A549 (cell line): ENCODE results near the gene PDE1C.

Source experiments
- BCL3 ChIP-seq: fragments of >200 bp; sonication (Bioruptor Twin); formaldehyde crosslinking; IDR thresholded peaks from 3 replicates; pipeline ENCODE4 v1.6.1; 2016
- CEBPB ChIP-seq, 2 experiments: fragments of >200 bp in 1 of 2; sonication (Bioruptor Twin) in 1 of 2; formaldehyde crosslinking in 1 of 2; IDR thresholded peaks; 2 replicates each; pipeline ENCODE4 v1.6.1; 2012 to 2016
- CHD2 ChIP-seq: fragments of 150-350 bp; IDR thresholded peaks from 2 replicates; pipeline ENCODE4 v1.6.1; 2014; ENCODE audit warnings: low read length; ENCODE audit not compliant: partially characterized antibody
- CTCF ChIP-seq: fragments of >200 bp; sonication (Bioruptor Twin); formaldehyde crosslinking; IDR thresholded peaks from 3 replicates; pipeline ENCODE4 v1.5.1; 2016
- EP300 ChIP-seq, 2 experiments: fragments of >200 bp; sonication (Bioruptor Twin); formaldehyde crosslinking; IDR thresholded peaks; 2 replicates in 1 of 2; 3 replicates in 1 of 2; pipeline ENCODE4 v1.6.1; 2016 to 2017
- ESRRA ChIP-seq: fragments of 150-350 bp; IDR thresholded peaks from 2 replicates; pipeline ENCODE4 v1.6.1; 2014; ENCODE audit warnings: mild to moderate bottlenecking, low read length, borderline replicate concordance
- FOSB ChIP-seq: fragments of 250-450 bp; sonication (Bioruptor Pico); IDR thresholded peaks from 2 replicates; pipeline ENCODE4 v1.5.0; 2020; ENCODE audit warnings: mild to moderate bottlenecking, moderate library complexity
- FOSL2 ChIP-seq, 2 experiments: fragments of 450-650 bp in 1 of 2; fragments of >200 bp in 1 of 2; sonication (Bioruptor Twin) in 1 of 2; formaldehyde crosslinking; IDR thresholded peaks; 2 replicates each; pipeline versions ENCODE4 v1.5.0 to v1.6.1; 2016 to 2020; ENCODE audit warnings: mild to moderate bottlenecking in 1 of 2, moderate library complexity in 1 of 2
- KDM5A ChIP-seq: fragments of 200-600 bp; sonication (generic); IDR thresholded peaks from 2 replicates; pipeline ENCODE4 v1.6.1; 2016; ENCODE audit warnings: antibody characterized with exemption, mild to moderate bottlenecking
- MAX ChIP-seq: IDR thresholded peaks from 2 replicates; pipeline ENCODE4 v1.6.1; 2012
- POLR2A ChIP-seq: IDR thresholded peaks from 2 replicates; pipeline ENCODE4 v1.6.1; 2012; ENCODE audit warnings: mild to moderate bottlenecking, low read length
- POLR2AphosphoS2 ChIP-seq: conservative IDR thresholded peaks from 2 replicates; pipeline ENCODE4 v1.6.1; 2012; ENCODE audit warnings: low read length, improper control_type of control experiment, inconsistent platforms
- REST ChIP-seq: fragments of 200-600 bp; sonication (generic); IDR thresholded peaks from 2 replicates; pipeline ENCODE4 v1.6.1; 2016; ENCODE audit warnings: antibody characterized with exemption, mild to moderate bottlenecking, moderate library complexity
- SMC3 ChIP-seq: fragments of >200 bp; sonication (Bioruptor Twin); formaldehyde crosslinking; IDR thresholded peaks from 3 replicates; pipeline ENCODE4 v1.6.1; 2018; ENCODE audit warnings: inconsistent platforms

- TF ChIP-seq FOSL2 (IDR thresholded peaks at IDR 0.05) (no peak), FOSL2 (CRISPR knock-in tag; IDR thresholded peaks at IDR 0.05) (no peak), CTCF (no peak), SMC3 (no peak), POLR2A (no peak), CEBPB (IDR thresholded peaks at IDR 0.05) (no peak), FOSB (CRISPR knock-in tag) (no peak), CHD2 (no peak), EP300 (IDR thresholded peaks at IDR 0.05) (no peak), KDM5A (no peak), REST (no peak), MAX (no peak), POLR2AphosphoS2 (no peak), BCL3 (no peak), ESRRA (no peak)
Observed at GRCh38 chr7:31788883-31789680, 281.1 kb downstream of the PDE1C start.
